GM18505 (cell line): Measurements from ENCODE around the gene SPNS2.

Source experiments
- ATAC-seq: cut with Tn5 transposase; IDR thresholded peaks from one replicate; pipeline ENCODE4 v1.9.1; 2021; ENCODE audit not compliant: unreplicated experiment
- POLR2A ChIP-seq: IDR thresholded peaks from 4 replicates; pipeline ENCODE4 v1.6.1; 2011; ENCODE audit warnings: borderline replicate concordance; ENCODE audit not compliant: insufficient read depth, insufficient read length; ENCODE audit errors: extremely low read depth

Gene SPNS2, protein sequence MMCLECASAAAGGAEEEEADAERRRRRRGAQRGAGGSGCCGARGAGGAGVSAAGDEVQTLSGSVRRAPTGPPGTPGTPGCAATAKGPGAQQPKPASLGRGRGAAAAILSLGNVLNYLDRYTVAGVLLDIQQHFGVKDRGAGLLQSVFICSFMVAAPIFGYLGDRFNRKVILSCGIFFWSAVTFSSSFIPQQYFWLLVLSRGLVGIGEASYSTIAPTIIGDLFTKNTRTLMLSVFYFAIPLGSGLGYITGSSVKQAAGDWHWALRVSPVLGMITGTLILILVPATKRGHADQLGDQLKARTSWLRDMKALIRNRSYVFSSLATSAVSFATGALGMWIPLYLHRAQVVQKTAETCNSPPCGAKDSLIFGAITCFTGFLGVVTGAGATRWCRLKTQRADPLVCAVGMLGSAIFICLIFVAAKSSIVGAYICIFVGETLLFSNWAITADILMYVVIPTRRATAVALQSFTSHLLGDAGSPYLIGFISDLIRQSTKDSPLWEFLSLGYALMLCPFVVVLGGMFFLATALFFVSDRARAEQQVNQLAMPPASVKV

DNA sequence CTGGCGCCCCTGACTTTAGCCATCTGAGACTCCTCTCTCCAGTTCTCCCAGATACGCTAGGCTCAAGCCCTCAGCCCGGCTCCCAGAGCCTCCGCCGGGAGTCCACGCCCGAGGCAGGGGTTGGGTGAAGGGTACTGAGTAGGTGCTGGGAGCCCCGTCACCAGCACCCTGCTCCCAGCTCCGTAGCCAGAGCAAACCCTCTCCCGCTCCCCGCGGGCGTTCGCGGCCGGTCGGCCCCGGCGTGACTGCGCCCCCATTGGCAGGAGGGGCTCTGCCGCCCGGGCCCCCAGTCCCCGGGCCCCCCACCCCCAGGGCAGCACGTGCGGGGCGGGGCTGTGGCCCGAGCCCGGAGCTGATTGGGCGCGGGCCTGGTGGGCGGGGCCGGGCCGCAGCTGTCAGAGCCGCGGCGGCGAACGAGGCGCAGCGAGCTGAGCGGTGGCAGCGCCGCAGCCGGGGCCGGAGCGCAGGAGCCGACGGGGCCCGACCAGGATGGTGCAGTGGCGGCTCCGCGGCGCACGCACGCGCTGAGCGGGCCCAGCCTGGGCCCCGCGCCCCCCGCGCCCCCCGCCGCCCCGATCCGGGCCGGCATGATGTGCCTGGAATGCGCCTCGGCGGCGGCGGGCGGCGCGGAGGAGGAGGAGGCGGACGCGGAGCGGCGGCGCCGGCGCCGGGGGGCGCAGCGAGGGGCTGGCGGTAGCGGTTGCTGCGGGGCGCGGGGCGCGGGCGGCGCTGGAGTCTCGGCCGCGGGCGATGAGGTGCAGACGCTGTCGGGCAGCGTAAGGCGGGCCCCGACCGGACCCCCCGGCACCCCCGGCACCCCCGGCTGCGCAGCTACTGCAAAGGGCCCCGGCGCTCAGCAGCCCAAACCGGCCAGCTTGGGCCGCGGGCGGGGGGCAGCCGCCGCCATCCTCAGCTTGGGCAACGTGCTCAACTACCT lies at the start of gene SPNS2:
Gene SPNS2, plus strand, starts transcription at position 421 of the 937 bp plus-strand sequence. Its CDS starts 167 bp downstream, at position 588.
- no peak for TF ChIP-seq POLR2A
- peak; percentile 58 for ATAC-seq

DNA sequence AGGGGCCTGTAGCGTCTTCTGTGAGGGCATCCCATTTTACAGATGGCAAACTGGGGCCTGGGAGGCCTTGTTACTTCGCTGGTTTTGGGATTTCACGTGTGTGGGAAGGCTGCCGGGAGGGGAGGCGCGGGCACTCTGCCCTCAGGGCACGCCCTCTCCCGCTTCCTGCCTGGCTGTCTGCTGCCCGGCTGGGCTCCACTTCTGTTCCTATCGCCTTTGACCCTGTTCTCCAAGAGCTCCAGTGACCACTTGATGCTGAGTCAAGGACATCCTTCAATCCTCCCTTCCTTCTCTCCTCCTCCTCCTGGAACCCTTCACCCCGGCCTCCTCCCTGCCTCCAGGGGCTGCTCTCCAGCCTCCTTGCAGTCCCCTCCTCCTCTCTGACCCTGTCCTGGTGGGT lies 48.9 kb upstream of the SPNS2 start:
- no peak for TF ChIP-seq POLR2A
- ATAC-seq, result no peak

GRCh38 chr17:4450710-4451316 lies 47.9 kb upstream of the SPNS2 start:
- no peak for ATAC-seq
- TF ChIP-seq POLR2A, result no peak

DNA sequence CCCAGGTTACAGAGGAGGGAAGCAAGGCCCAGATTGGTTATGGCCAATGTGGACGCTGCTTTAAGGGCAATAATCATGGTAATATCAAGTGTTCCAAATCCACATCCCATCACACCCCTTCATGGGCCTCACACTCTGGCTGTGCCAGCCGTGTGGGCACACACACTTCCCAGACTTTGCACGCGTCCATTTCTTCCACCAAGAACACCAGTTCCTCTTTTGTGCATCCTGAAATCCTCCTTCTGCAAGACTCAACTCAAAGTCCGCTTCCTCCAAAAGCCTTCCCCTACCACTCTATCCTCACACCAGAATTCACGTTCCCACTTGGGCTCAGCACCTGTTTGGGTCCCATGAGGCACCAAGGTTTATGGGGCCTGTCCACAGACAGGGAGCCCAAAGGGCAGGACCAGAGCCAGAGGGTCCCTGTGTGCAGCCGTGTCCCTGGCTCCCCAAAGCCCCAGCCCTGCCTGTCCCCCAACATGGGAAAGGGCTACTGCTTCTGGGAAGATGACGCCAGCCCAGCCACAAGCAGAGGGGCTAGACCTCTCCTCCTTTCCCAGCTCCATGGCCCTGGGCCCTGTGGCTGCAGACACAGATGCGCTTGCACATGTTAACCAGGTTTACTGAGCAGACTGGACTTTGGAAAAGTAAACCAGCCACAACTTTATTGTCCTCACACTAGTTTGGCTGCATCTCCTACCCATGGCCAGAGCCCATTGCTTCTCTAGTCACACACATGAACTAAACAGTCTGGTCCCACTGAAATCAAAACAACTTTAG lies 44.7 kb upstream of the SPNS2 start:
- no peak for ATAC-seq
- no peak for TF ChIP-seq POLR2A

- ATAC-seq, result no peak
- TF ChIP-seq POLR2A, result no peak
Measured at GRCh38 chr17:4460661-4461060, 38.0 kb upstream of the SPNS2 start.

- ATAC-seq, result no peak
- TF ChIP-seq POLR2A, result no peak
Measured at GRCh38 chr17:4463818-4464476, 34.7 kb upstream of the SPNS2 start.

DNA sequence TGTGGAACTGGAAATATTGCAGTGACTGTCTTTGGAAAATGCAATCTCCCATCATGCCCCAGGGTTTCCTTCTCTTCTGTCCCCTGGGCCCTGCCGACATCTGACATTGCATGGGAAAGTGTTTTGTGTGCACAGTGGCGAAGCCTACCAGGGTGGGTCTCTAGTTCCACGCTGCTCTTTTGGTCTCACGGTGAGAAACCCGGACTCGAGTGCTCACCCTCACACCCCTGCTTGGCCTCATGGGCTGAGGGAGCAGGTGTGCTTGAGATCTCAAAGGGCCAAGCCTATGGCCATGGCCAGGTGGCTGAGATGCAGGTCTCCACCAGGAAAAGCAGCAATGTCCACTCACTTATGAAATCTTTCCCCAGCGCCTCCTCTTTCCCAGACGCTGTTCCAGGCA lies 32.9 kb upstream of the SPNS2 start:
- ATAC-seq, result no peak
- no peak for TF ChIP-seq POLR2A

DNA sequence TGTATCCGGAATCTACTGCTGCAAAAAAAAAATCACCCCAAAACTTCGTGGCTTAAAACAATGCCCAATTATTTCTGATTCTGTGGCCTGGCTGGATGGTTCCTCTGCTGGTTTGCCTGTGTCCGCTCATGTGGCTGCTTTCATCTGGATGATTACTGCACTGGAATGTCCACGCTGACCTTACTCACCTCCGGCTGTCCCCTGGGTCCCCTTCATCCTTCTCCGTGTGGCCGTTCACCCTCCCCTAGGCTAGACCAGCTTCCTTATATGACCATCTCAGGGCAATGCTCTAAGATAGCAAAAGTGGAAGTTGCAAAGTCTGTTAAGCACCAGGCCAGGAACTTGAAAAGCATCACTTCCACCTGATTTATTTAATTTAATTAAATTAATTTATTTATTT lies 31.4 kb upstream of the SPNS2 start:
- no peak for TF ChIP-seq POLR2A
- ATAC-seq, result no peak

- no peak for TF ChIP-seq POLR2A
- ATAC-seq, result no peak
Measured at GRCh38 chr17:4469552-4469951, 29.1 kb upstream of the SPNS2 start.

DNA sequence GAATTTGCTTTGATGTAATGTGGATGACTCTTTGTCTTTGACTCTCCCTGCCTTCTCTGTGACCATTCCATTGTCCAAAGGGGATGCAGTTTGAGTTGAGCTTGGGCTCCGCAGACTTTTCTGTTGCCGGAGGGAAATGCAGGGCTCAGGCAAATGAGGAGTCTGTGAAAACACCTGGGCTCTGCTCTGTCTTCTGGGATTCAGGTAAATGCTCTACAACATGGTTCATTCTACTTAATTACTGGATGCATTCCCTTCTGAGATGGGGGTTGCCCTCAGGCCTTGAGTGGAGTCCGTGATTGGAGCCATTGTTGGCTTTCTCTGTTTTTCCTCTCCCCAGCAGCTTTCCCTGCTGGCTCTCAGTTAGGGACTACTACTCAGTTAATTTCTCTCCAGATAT lies 26.4 kb upstream of the SPNS2 start:
- no peak for ATAC-seq
- TF ChIP-seq POLR2A, result no peak

DNA sequence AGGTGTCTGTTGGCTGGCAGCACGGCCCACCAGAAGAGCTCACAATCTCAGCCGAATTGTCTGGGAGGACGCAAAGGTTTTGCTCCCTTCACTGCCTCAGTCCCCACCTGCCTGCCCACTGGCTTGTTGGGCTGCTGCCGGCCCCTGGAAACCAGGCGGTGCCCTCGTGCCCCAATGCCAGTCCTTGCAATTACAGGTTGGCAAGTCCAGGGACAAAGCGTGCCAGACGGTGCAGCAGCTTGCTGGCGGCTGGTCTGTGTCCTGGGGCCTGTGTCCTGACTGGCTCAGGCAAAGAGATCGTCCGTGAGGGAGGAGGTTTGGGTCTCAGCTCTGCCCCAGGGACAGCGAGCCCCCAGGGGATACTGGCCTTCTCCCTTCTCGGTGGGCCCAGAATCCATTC lies 24.6 kb upstream of the SPNS2 start:
- no peak for TF ChIP-seq POLR2A
- no peak for ATAC-seq

- no peak for ATAC-seq
- TF ChIP-seq POLR2A, result no peak
Measured at GRCh38 chr17:4475001-4475400, 23.7 kb upstream of the SPNS2 start.
